ENCODE results near the gene SPAG9.

SPAG9 gene

DNA sequence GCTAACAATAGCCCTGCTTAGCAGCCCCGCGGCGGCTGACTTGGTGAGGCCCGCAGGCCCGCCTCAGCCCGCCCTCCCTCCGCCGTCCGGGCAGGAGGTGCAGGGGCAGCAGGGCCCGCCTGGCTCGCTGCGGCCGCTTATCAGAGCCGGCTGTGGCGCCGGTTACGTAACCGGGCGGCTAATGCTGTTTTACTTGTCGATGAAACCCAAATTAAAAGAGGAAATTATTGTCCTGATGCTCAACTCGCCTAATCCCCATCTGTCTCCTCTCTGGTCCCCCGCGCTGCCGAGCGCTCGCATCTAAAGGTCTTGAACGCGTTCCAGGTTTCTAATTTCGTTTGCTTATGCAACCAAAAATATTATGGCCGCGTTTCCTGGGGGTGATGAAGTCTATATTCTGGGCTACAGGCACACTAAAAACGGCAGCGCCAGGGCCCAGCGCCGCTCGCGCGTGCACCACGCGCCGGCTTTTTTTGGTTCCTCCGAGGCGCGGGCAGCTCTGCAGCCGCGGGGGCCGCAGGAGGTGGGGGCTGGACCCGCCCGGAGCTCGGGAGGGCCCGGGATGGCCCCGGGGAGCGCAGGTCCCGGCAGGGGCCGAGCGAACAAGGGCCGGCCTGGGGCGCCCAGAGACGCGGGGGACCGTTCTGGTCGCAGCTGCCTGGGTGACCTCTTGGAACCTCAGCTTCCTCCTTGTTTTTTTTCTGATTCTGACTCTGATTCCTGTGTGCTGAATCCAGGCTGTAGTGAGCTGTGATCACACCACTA is 189.3 kb downstream of the SPAG9 start:
- peak; percentile 11 to 16 for DNase-seq

DNA sequence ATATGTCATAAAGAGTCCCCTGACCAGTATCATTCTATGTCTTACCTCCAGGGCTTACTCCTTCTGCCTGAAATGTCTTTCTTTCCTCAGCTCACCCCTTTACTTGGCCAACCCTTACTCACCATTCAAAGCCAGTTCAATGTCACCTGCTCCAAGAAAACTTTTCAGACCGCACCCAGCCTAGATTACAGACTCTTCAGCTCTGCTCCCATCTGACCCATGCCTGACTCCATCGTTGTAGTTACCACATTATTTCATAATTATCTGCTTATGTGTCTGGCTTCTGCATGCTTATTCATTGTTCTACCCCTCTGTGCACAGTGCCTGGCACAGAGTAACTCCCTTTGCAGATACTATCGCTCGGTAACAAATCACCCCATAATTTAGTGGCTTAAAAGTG is 192.0 kb downstream of the SPAG9 start:
- no peak for DNase-seq

DNA sequence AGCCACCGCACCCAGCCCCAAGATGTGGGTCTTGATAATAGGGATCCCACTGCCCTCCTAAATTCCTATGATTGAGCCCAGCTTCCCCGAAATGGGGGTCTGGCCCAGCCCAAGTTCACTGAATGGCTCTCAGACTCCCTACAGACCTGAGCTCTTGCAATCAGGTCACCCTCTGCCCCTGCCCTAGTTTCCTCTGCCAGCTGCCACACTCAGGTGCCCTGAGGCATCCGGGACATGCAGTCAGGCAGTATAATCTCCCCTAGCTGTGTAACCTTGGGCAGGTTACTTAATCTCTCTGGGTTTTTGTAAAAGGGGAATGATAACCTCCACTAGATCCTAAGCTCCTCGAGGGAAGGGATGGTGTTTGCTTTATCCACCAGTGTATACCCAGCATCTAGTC is 193.4 kb downstream of the SPAG9 start:
- no peak for DNase-seq

DNA sequence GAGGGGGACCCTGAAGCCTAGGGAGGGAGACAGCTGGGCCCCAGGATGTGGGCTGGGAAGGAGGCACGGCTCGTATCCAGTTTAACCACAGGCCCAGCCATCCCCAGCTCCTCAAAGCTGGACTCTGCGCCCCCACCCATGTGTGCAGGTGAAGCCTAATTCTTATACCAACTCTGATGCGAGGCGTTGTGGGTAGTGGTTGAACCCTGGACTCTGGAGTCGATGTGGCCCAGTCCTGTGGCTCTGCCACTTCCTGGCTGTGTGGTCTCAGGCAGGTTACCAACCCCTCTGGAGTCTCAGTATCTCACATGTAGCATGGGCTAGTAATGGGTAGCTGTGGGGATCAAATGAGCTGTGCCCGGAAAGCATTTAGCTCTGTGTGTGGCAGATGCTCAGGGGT is 194.1 kb downstream of the SPAG9 start:
- DNase-seq: no peak

DNA sequence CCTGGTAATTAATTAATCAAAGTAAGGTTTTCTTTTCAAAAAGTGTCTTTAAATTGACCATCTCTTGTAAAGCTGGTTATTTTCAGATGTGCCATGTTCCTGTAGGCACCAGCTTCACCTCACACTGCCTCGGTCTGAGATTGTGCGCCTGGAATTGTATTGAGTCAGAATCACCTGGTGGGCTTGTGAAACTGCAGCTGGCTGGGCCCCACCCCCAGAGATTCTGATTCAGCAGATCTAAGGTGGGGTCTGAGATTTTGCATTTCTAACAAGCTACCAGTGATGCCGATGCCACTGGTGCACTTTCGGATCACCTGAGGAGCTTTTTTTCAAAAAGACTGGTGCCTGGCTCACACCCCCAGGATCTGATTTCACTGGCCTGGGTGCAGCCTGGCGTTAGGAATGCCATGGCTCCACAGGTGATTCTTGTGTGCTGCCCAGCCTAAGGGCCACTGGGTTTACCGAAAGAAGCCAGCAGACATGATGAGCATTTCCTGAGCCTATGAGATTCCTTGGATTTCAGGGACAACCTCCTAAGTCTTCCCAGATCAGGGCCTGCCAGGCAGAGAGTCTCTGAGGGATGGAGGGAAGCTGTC is 195.3 kb downstream of the SPAG9 start:
- DNase-seq: no peak

DNA sequence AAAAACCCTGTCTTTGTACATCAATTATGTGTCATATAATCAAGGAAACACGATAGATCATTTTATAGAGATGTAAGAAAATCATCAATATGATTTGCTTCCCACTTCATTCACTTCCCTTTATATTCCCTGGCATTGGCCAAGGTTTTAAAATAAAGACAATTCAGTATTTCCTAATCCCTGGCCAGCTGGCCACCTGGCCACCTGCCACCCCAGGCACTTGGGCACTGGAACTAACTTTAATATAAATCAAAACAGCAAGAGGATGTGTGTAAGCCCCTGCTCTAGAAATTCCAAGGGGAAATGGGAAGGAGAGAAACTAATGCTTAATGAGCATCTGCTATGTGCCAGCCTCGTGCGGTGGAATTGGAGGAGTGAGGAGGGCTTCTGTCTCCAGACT is 195.9 kb downstream of the SPAG9 start:
- DNase-seq: no peak

DNA sequence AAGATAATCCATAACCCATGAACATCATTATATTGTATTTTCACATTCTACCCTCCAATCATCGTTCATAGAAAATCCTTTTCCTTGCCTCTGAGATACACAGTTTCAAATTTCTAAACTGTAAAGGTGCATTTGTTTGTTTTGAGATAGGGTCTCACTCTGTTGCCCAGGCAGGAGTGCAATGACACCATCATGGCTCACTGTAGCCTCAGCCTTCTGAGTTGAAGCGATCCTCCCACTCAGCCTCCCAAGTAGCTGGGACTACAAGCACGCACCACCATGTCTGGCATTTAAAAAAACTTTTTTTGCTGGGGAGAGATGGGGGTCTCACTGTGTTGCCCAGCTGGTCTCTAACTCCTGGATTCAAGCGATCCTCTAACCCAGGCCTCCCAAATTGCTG is 196.4 kb downstream of the SPAG9 start:
- DNase-seq: no peak

DNA sequence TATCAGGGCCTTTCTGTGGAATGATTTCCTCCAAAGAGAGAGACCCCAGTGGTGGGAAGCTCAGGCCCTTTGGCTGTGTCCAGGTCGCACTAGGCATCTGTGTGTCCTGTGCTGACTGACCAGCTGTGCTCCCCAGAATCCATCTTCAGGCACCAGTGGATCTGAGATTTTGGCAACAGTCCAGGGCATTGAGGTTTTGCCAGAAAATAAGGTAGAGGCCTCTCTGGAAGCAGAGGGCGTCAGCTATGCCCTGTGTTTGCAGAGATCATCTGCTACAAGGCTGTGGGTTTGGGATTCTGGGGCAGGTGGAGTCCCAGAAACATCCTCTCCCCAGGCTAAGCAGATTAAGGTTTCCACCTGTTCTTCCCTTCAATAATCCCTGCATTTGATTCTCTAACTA is 197.1 kb downstream of the SPAG9 start:
- DNase-seq: no peak

DNA sequence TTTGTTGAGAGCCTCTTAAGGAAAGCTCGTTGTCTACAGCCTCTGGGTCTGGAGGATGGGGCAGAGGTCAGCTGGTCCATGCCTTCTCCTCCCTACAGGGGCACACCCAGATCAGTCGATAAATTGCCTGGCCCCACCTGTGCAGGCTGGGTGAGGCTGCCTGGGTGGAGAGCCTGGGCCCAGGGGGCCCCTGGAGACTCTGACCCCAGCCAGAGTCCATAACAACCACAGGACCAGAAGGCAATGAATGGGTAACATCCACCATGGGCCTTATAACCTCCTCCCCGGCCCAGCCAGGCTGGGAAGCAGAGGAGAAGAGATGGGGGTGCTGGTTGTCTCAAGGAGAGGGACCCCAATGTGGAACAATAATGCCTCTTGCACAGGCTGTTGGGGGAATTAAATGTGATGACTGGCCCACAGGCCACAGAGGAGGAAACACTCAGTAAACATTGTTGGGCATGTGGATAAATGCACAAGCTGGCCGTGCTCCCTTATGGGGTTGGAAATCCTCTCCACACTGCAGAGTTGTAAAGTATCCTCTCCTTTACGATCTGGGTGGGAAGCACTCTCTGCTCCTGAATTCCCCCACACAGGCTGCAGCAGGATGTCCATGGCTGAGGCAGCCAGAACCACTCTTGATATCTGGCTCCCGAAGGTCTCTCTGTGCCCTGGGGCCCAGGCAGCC is 197.8 kb downstream of the SPAG9 start:
- no peak for DNase-seq

DNA sequence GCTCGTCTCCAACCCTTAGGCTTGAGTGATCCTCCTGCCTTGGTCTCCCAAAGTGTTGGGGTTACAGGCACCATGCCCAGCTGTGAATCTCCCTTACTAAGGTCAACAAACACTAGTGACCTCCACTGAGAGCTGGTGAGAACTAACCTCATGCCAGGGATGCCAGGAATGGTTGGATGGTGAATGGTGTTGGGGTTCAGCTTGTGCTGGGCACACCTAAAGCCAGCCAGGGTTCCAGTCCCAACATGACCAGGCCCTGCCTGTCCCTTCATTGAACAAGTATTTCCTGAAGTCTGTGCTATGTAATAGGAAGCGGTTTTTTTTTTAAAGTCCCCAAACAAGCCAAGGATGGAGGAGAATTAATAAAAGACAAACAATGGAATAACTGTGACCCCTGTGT is 198.6 kb downstream of the SPAG9 start:
- no peak for DNase-seq

DNA sequence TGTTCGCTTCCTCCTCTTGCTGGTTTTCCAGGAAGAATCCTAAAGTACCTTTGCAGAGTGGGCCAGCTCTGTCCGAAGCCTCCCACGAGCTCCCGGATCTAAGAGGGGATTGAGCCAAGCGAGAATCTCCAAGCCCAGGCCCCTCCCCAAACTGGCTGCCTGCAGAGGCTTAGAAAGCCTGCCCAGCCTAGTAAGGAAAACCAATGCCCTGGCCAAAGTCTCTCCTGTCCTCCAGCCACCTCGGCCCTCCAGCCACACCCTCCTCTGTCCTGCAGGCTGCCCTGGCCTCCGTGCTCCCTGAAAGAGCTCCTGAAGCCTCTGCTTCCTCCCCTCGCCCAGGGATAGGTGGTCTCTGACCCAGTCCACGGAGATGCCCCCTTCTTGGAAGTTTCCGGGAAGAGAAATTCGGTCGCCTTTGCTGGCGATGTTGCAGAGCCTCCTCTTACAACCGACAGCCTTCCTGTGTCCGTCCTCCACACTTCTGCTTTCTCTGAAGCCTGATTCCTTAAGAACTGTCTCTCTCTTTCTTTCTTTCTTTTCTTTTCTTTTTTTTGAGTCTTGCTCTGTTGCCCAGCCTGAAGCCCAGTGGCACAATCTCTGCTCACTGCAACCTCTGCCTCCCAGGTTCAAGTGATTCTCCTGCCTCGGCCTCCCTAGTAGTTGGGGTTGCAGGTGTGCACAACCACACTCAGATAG is 199.6 kb downstream of the SPAG9 start:
- no peak for DNase-seq

DNA sequence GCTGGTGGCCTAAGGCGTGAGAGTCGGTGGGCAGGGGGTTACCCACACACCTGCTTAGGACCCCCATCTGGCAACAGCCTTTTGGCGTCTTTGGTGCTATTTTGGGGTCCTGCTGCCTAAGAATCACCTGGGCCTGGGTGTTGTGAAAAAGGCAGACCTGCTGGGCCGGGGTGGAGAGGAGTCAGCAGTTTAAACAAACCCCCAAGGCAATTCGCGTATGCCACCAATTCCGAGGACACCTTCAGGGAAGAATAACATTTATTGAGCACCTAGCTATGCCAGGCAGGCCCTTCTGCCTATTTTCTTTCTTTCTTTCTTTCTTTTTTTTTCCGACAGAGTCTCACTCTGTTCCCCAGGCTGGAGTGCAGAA is 200.6 kb downstream of the SPAG9 start:
- no peak for DNase-seq

DNA sequence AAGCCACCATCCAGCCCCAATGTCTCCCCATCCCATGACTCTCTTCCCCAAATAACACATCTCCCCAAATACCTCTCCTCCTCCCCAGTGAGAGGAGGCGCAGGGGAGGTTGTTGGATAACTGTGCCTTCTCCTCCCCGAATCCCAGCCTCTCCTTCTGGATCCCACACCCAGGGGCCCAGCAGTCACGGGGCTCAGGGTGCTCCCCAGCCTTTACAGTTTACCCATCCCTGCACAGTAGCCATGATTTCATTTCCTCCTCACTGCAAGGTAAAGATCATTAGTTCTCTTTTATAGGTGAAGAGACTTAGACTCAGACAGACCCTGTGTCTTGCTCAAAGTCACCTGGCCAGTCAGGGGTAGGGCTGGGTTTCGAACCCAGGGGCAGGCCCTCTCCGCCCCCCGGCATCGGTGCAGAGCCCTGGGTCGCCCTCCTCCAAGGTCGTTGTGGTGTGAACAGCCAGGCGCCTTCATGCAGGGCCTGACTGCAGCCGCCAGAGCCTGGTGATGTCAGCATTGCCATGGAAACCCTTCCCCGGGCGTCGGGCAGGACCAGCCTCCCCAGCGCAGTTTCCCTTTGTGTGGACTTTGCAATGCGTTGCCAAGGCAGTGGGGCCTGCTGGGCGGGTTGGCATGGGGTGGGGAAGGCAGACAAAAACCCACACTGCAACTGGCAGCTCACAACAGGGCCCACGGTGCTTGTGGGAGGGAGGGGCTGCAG is 201.2 kb downstream of the SPAG9 start:
- DNase-seq: peak; percentile 77 to 88

DNA sequence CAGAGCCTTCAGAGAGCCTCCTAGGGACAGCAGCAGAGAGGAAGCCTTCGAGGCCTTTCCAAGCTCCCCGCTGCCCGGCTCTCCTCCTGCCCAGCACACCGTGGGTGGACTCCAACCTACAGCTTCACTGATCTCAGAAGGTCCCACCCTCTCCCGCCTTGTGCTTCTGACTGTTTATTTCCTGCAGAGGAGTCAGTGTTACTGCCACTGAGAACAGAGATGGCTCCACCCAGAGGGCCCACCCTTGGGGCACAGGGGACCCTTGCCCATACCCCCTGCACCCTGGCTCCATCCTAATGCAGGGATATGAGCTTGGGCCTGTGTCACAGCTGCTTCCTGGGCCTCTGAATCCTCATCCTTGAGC is 201.8 kb downstream of the SPAG9 start:
- no peak for DNase-seq

DNA sequence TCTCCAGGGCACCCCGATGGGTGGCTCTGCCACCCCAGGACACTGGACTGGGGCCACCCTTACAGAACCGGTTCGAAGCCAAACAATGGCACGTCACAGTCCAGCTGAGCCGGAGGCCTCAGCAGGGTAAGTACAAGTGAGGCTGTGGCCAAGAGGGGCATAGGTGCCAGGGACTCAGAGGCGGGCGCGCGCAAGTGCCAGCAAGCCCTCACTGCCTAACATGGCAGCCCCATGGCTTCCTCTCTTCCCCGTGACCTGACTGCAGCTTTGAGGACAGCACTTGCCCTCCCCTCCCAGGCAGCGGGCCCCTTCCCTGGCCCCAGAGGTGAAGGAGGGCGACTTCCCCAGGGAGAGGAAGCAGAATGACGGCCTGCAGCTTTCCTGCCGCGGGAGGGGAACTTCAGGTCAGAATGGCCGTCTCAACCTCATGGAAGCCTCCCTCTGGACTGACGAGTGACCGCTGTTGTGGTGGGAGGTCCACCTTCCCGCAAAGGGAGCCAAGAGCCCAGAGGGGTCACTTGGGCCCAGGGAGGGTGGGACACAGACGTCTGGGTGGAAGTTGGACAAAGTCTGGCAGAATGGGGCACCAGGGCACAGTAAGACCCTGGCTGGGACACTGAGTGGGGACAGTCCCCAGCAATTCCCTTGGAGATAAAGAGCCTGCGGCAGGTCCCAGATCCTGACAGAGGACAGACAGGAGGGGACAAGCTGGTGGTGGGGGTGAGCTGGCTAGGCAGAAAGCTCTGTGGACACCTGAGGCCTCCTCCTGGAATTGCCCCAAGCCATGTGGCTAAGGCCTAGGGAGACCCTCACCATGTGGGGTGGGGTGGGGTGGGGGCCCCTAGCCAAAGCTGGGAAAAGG is 202.4 kb downstream of the SPAG9 start:
- no peak for DNase-seq

DNA sequence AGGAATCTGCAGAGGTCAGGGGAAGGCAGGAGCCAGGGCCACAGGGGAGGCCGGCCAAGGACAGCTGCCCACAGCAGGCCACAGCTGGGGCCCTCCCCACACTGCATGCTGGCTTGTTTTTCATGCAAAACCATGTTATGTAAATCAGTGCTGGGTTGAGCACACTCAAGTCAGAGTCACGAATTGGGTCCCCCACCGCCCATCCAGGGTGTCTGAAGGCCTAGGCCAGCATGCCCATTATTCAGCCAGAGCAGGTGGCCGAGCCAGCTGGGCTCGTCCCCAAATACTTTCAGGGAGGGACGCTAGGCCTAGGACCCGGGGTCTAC is 203.3 kb downstream of the SPAG9 start:
- no peak for DNase-seq

DNA sequence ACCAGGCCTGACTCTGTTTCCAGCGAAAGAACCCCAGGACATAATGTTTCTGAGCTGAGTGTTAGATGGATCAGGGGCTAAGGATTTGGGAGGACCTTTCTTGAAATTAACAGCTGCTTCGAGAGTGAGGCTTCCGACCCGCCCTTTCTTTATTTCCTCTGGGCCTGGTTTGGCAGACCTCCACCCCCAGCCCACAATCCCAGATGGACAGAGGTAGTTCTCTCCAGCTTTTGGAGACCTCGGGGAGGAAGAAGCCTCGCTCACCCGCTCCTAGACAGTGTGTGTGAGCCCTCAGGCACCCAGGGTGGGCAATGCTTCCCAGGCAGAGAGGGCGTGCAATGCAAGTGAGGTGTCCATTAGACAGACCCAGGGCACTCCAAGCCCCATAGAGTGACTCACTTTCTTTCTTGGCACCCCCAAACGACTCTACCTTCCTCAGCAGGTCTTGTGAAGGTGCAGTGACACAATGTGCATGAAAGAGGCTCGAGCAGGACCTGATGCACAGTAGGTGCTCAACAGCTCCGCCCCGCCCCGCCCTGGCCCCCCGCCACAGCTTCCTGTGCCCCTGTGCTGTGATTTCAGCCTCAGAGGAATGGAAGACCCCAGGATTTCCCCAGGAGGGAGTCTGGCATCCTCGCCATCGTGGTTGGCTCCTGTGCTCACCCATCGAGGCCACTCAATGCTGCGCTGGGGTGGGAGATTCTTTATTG is 203.8 kb downstream of the SPAG9 start:
- no peak for DNase-seq

DNA sequence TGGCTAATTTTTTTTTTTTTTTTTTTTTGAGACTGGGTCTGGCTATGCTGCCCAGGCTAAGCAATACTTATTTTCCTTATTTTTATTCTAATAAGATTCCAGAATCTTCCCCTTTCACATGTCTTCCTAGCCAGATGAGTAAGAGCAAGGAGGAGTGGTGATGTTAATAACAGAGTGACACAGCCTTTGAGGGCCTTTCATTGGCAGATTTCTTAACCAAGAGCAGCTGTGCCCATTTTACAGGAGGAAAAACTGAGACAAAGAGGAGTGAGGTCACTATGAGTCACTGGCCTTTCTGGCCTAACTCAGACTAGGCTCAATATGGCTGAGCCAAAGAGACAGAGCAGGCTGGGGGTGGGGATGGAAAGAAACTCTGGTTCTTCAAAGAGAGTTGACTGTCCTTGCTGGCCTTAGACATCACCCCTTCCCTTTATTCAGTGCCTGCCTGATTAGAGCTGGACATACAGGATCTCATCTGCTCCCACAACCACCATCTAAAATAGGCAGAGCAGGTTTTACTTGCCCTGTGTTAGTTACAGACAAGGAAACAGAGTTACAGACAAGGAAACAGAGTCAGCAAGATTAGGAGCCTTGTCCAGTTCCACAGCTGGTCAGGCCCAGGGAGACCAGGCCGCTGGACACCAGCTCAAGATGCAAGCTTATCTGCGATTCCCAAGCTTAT is 204.5 kb downstream of the SPAG9 start:
- no peak for DNase-seq

DNA sequence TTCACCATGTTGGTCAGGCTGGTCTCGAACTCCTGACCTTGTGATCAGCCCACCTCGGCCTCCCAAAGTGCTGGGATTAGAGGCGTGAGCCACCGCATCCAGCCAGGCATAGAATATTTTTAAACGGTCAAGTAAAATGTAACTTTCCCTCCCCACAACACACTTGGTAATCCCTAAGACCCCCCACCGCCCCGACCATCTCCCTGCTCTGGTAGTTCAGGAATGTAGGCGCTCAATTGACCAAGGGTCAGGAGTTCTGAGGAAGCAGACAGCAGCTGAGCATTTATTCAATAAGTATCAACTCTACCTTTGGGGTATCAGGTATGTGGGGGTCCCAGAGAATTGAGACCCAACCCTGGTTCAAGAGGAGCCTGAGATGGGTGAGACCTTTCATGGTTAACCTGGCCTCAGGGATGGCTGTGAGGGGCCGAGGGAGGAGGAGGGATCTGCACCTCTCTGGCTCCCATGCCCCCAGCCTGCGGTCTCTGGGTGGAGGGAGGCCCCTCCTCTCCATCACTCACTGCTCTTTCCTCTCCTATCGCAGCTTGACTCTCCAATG is 206.1 kb downstream of the SPAG9 start:
- no peak for DNase-seq

DNA sequence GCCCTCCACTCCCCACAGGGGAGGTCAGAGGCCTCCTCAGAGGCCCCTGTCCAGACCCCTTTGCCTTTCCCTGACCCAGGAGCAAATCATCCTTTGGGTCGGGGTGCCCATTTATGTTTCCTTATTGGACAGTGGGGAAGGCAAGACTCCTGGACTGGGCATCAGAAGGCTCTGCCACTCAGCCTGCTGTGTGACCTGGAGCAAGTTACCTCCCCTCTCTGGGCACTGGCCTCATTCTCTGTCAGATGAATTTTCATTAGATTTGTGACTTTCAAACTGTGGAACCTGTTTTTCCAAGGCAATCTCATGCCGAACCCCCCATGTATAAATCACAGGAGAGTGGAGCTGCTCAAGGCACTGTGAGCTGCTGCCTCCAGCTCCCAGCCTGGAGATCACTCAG is 207.5 kb downstream of the SPAG9 start:
- DNase-seq: no peak

Measured in NCI-H1930 (cell line).